Adrenal gland (tissue), 5 donors: Measurements from ENCODE around the gene RALGAPA1.

Source experiments
- CTCF ChIP-seq, 6 experiments: fragments of 450-650 bp in 4 of 6; fragments of 200-600 bp in 2 of 6; sonication (generic) in 1 of 6; IDR thresholded peaks; 1 replicate in 5 of 6; 2 replicates in 1 of 6; pipeline versions ENCODE4 v1.5.1 to v1.8.0; 2016 to 2021; ENCODE audit warnings: antibody characterized with exemption in 6 of 6, mild to moderate bottlenecking in 2 of 6, moderate library complexity in 1 of 6
- POLR2A ChIP-seq, 2 donors: fragments of 450-650 bp; IDR thresholded peaks; one replicate each; pipeline ENCODE4 v1.6.1; 2017; ENCODE audit warnings: antibody characterized with exemption in 2 of 2, mild to moderate bottlenecking in 2 of 2, moderate library complexity in 1 of 2
- donor health status: DM: no; HTN: no; CAD: no.

- TF ChIP-seq POLR2A (IDR thresholded peaks at IDR 0.05), result no peak
- TF ChIP-seq CTCF (IDR thresholded peaks at IDR 0.05), result no peak
Measured at GRCh38 chr14:35492569-35493014, 316.5 kb downstream of the RALGAPA1 start.
